SK-N-SH treated with all-trans-retinoic acid at 6 μM for 48 hours (cell line): ENCODE results near the gene FGFR4.

Experiments
- ATAC-seq: fragments of 200-7000 bp; cut with Tn5 transposase; 3 replicates; pipeline ENCODE4 v1.9.1; 2020; ENCODE audit warnings: mild to moderate bottlenecking, moderate library complexity
- CREB5 ChIP-seq: fragments of 250-450 bp; sonication (Bioruptor Pico); IDR thresholded peaks from 2 replicates; pipeline ENCODE4 v1.5.1; 2020; ENCODE audit warnings: low read depth, mild to moderate bottlenecking, moderate library complexity
- CSDC2 ChIP-seq: fragments of 250-450 bp; sonication (Bioruptor Pico); IDR thresholded peaks from 2 replicates; pipeline ENCODE4 v1.5.0; 2020; ENCODE audit warnings: mild to moderate bottlenecking, moderate library complexity
- CSRNP3 ChIP-seq: fragments of 250-450 bp; sonication (Bioruptor Pico); IDR thresholded peaks from 2 replicates; pipeline ENCODE4 v1.5.1; 2021; ENCODE audit warnings: mild to moderate bottlenecking, moderate library complexity
- GLIS3 ChIP-seq: fragments of 250-450 bp; sonication (Bioruptor Pico); IDR thresholded peaks from 2 replicates; pipeline ENCODE4 v1.5.0; 2020; ENCODE audit warnings: mild to moderate bottlenecking, moderate library complexity
- ISL1 ChIP-seq: fragments of 250-450 bp; sonication (Bioruptor Pico); IDR thresholded peaks from 2 replicates; pipeline ENCODE4 v2.1.2; 2022; ENCODE audit warnings: mild to moderate bottlenecking, moderate library complexity
- OSR1 ChIP-seq: fragments of 250-450 bp; sonication (Bioruptor Pico); IDR thresholded peaks from 2 replicates; pipeline ENCODE4 v1.8.0; 2022; ENCODE audit warnings: moderate library complexity, mild to moderate bottlenecking, inconsistent platforms
- POU6F1 ChIP-seq: fragments of 250-450 bp; sonication (Bioruptor Pico); IDR thresholded peaks from 2 replicates; pipeline ENCODE4 v1.8.0; 2021; ENCODE audit warnings: low read depth, mild to moderate bottlenecking, moderate library complexity, borderline replicate concordance
- SNAI2 ChIP-seq: fragments of 250-450 bp; sonication (Bioruptor Pico); IDR thresholded peaks from 2 replicates; pipeline ENCODE4 v1.5.0; 2020; ENCODE audit warnings: mild to moderate bottlenecking, moderate library complexity
- TSHZ2 ChIP-seq: fragments of 250-450 bp; sonication (Bioruptor Pico); IDR thresholded peaks from 2 replicates; pipeline ENCODE4 v1.5.0; 2020; ENCODE audit warnings: mild to moderate bottlenecking, moderate library complexity
- ZC3H10 ChIP-seq: fragments of 250-450 bp; sonication (Bioruptor Pico); IDR thresholded peaks from 2 replicates; pipeline ENCODE4 v1.5.1; 2021; ENCODE audit warnings: mild to moderate bottlenecking, moderate library complexity
- ZFP3 ChIP-seq: fragments of 250-450 bp; sonication (Bioruptor Pico); IDR thresholded peaks from 2 replicates; pipeline ENCODE4 v1.5.0; 2020; ENCODE audit warnings: mild to moderate bottlenecking, moderate library complexity
- ZFP30 ChIP-seq: fragments of 450-650 bp; formaldehyde crosslinking; IDR thresholded peaks from 2 replicates; pipeline ENCODE4 v1.5.0; 2022; ENCODE audit warnings: mild to moderate bottlenecking, moderate library complexity
- ZNF565 ChIP-seq: fragments of 450-650 bp; formaldehyde crosslinking; conservative IDR thresholded peaks from 2 replicates; pipeline ENCODE4 v1.5.0; 2020; ENCODE audit warnings: low read depth, mild to moderate bottlenecking, moderate library complexity
- ZNF8 ChIP-seq: fragments of 450-650 bp; formaldehyde crosslinking; IDR thresholded peaks from 2 replicates; pipeline ENCODE4 v1.5.0; 2020; ENCODE audit warnings: mild to moderate bottlenecking, moderate library complexity

Gene FGFR4

GRCh38 chr5:177095088-177095669 is 8.5 kb downstream of the FGFR4 start (continued):
- TF ChIP-seq TSHZ2 (no peak), CSDC2 (no peak)

GRCh38 chr5:177096162-177097015 is 9.7 kb downstream of the FGFR4 start:
- TF ChIP-seq ZNF565 (CRISPR knock-in tag) (no peak), SNAI2 (no peak), ZFP3 (CRISPR knock-in tag) (no peak), ISL1 (CRISPR knock-in tag) (no peak), ZFP30 (CRISPR knock-in tag) (no peak), OSR1 (CRISPR knock-in tag) (no peak), CSDC2 (no peak), ZC3H10 (CRISPR knock-in tag) (no peak), TSHZ2 (no peak)
- peak; percentile 22 for ATAC-seq

GRCh38 chr5:177097016-177097985 is 10.6 kb downstream of the FGFR4 start:
- no peak for ATAC-seq
- TF ChIP-seq CSDC2 (no peak), GLIS3 (CRISPR knock-in tag) (no peak), CSRNP3 (CRISPR knock-in tag) (no peak), ZNF8 (CRISPR knock-in tag) (no peak), CREB5 (CRISPR knock-in tag) (no peak), POU6F1 (CRISPR knock-in tag) (no peak)
- TF ChIP-seq, all 23 proteins: peak for 0

GRCh38 chr5:177098120-177098469 is 11.4 kb downstream of the FGFR4 start:
- peak; percentile 9; the same call in 2 of the 3 replicates for ATAC-seq

More at GRCh38 chr5:177098120-177098469, 11.4 kb downstream of the FGFR4 start:
- TF ChIP-seq GLIS3 (CRISPR knock-in tag) (no peak), SNAI2 (no peak), CSRNP3 (CRISPR knock-in tag) (no peak)
